GM04504 (cell line): ENCODE data around the gene PREX1.

Experiments used
- DNase-seq: peaks from one replicate; pipeline ENCODE4 v3.0.0-alpha.2; 2012; ENCODE audit warnings: low read depth

PREX1 gene

GRCh38 chr20:48750376-48750775, 77.4 kb downstream of the PREX1 start:
- DNase-seq: no peak

- no peak for DNase-seq
Measured at GRCh38 chr20:48749437-48749836, 78.4 kb downstream of the PREX1 start.

- no peak for DNase-seq
Measured at GRCh38 chr20:48748556-48748955, 79.2 kb downstream of the PREX1 start.

GRCh38 chr20:48747840-48748414, 79.9 kb downstream of the PREX1 start:
- DNase-seq: no peak

GRCh38 chr20:48745330-48745729, 82.5 kb downstream of the PREX1 start:
- no peak for DNase-seq

- no peak for DNase-seq
Measured at GRCh38 chr20:48744515-48744914, 83.3 kb downstream of the PREX1 start.

- DNase-seq: no peak
Measured at GRCh38 chr20:48743807-48744206, 84.0 kb downstream of the PREX1 start.

GRCh38 chr20:48742912-48743680, 84.7 kb downstream of the PREX1 start:
- DNase-seq: no peak

GRCh38 chr20:48742233-48742632, 85.6 kb downstream of the PREX1 start:
- DNase-seq: no peak

GRCh38 chr20:48741669-48742068, 86.1 kb downstream of the PREX1 start:
- DNase-seq: no peak

- no peak for DNase-seq
Measured at GRCh38 chr20:48740712-48741111, 87.1 kb downstream of the PREX1 start.

GRCh38 chr20:48740292-48740649, 87.5 kb downstream of the PREX1 start:
- no peak for DNase-seq

- DNase-seq: no peak
Measured at GRCh38 chr20:48739395-48740291, 88.2 kb downstream of the PREX1 start.

- no peak for DNase-seq
Measured at GRCh38 chr20:48738399-48739304, 89.1 kb downstream of the PREX1 start.

- no peak for DNase-seq
Measured at GRCh38 chr20:48738094-48738398, 89.8 kb downstream of the PREX1 start.

GRCh38 chr20:48737434-48738093, 90.2 kb downstream of the PREX1 start:
- no peak for DNase-seq

GRCh38 chr20:48736636-48737035, 91.2 kb downstream of the PREX1 start:
- no peak for DNase-seq

GRCh38 chr20:48736231-48736630, 91.6 kb downstream of the PREX1 start:
- DNase-seq: no peak

GRCh38 chr20:48735112-48735511, 92.7 kb downstream of the PREX1 start:
- DNase-seq: no peak

- no peak for DNase-seq
Measured at GRCh38 chr20:48734104-48734749, 93.6 kb downstream of the PREX1 start.

- no peak for DNase-seq
Measured at GRCh38 chr20:48733296-48733790, 94.5 kb downstream of the PREX1 start.
